Stimulated activated CD8-positive, alpha-beta memory T cell treated with anti-CD3 and anti-CD28 coated beads, Interleukin-15, amount 100 ng/mL, for 1 hour (primary cell): ENCODE measurements around the gene PEAK3.

Experiments used
- DNase-seq: peaks from one replicate; pipeline ENCODE4 v3.0.0-alpha.2; 2020; ENCODE audit warnings: low read depth

The PEAK3 gene

DNA sequence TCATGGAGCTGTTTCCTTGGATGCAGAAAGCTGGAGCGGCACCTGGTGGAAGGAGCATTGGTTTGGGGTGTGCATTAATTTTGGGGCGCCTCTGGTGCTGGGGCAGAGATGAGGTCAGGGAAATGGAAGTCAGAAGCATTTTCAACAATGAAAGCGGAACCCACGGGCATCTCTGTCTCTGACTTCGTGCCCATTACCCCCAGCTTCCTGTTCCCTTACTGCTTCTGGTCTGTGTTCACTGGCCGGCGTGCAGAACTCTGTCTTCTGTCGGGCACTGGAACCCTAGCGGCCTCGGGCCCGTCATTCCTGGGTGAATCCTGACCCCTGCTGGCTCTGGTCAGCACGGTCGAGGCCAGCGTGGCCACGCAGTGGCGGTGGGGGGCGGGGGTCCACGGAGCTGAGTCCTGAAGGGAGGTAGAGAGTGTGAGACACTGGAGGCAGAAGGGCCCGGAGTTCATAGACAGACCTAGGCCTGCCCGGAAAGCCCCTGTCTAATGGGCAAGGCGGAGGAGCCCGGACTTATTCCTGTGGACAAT lies 33.9 kb upstream of the PEAK3 start:
- no peak for DNase-seq

DNA sequence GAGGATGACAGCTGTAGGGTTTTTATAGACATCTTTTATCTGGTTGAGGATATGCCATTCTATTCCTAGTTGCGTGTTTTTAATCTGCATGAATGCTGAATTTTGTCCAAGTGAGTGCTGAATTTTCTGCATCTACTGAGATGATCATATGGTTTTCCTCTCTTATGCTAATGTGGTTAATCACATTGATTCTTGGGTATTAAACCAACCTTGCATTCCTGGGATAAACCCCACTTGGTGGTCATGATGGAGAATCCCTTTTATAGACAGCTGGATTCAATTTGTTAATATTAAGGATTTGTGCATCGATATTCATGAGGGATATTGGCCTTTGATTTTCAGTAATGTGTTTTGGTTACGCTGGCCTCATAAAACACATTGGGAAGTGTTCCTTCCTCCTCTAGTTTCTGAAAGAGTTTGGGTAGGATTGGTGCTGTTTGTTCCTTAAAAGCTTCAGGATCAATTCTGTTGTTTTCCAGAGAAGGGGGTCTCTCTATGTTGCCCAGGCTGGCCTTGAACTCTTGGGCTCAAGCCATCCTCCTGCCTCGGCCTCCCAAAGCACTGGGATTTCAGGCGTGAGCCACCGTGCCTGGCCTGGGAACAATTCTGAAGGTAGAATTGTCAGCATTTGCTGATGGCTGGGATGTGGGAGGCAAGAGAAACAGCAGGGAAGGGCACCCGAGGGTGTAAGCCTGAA lies 33.3 kb upstream of the PEAK3 start:
- DNase-seq, result no peak

DNA sequence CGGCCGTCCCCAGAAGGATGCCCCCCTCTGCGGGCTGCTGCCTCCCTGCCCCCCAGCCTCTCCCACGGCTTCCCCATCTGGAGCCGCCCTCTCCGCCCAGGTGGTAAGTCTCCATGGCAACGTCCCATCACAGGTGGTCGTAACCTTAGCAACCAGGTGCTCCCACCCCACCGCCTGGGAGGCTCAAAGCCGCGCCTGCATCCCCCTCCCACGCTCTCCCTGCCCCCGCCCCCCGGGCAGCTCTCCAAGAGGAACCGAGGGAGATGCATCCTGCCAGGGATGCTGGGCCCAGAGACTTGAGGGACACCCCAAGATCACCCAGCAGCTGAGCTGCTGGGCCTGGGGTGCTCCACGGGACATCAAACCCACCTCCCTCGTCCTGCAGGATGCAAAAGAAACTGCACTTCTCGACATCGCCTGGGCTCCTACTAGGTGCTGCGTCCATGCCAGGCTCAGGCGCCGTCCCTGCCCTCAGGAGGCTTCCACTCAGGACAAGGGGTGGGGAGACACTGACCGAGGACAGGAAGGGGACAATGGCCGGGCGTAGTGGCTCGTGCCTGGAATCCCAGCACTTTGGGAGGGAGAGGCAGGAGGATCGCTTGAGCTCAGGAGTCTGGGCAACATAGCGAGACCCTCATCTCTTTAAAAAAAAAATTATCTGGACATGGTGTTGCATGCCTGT lies 31.0 kb upstream of the PEAK3 start:
- DNase-seq, result no peak

DNA sequence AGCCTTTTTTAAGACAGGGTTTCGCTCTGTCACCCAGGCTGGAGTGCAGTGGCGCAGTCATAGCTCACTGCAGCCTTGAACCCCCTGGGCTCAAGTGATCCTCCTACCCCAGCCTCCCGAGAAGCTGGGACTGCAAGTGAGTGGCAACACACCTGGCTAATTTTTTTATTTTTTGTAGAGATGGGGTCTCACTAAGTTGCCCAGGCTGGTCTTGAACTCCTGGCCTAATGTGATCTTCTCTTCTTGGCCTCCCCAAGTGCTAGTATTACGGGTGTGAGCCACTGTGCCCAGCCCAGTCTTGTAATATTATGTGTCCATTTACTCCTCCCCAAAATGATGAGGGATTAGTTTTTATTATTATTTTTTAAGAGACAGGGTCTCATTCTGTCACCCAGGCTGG lies 29.1 kb upstream of the PEAK3 start:
- DNase-seq, result no peak

DNA sequence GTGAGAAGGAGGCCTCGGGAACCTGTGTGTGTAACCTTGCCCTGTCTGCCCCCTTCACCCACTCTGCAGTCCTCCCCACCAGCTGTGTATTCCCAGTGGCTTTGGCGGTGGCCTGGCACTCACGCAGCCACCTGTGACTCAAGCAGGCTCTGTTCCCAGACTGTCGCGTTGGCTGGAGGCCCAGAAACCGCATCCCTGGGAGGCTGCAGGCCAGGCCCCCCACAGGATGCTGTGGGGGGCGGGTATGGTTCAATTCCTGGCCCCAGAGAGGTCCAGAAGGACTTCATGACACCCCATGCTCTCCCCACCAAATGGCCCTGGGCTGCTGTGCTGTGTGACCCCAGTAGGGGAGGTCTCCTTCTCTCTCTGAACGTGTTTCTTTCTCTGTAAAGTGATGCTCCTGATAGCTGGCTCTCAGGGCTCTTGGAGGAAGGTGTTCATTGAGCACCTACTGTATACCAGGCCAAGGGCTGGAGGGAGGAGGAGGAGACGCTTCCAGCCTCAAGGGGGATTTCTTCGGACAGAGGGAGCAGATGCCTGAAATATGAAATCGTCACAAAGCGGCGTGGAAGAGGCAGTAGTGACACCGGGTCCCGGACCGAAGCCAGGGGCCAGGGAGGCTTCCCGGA lies 27.9 kb upstream of the PEAK3 start:
- no peak for DNase-seq

DNA sequence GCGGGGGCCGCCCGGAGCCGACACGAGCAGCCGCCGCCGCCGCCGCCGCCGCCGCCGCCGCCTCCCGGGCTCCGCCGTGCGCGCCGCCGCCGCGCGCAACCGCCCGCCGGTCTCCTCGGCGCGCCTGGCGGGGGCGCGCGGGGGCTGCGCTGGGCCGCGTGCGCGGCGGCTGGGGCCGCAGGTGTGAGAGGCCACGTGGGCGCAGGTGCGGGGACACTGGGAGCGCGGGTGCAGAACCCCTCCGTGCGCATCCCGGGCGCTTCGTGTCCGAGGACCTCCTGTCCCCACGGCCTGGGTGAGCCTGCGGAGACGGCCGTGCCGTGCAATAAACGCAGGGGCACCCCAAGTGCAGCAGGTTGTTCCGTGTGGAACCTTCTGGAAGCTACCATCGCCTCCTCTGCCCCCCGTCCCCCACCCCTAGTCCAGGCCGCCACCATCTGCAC lies 26.2 kb upstream of the PEAK3 start, which contains the start of gene LINGO3:
TSS of gene LINGO3 (minus strand) at position 41 of the 443 bp plus-strand sequence. CDS start 16,378 bp downstream, outside the sequence.
- DNase-seq, result no peak

DNA sequence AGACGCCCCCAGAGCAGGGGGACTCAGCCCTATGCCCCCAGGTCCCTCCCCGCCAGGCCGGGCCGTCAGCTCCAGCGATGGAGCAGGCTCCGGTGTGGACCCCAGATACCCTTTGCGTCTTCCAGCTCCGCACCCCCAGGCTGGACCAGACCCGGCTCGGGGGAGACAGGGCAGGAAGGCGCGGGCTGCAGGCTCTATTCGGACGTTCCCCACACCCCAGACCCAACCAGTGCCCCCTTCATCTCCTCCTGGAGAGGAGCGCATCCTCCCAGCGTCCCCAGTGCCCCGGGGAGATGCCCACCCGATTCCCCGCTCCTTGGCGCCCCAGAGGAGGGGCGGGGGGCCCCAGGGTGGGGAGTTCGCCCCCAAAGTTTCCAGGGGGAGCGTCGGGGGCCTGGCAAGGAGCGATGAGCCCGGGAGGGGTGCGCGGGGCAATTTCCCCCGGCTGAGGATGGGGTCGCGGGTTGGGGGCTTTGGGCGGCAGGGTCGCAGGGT lies 25.6 kb upstream of the PEAK3 start:
- DNase-seq, result no peak

DNA sequence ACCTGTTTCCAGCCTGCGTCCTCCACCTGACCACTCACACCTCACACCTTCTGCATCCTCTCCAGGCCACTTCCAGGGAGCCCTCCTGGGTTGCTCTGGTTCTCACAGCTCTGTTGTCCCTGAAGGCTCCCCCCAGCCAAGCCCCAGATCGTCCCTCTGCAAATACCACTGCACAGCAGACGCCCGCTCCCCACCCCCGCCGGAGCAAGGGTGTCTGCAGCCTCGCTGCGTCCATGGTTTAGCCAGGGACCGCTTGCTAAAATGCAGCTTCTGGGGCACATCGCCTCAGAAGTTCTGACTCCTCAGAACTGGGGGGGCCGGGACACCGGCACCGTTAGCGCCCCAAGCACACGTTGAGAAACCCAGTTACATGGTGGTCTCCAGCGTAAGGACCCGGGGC lies 25.0 kb upstream of the PEAK3 start:
- no peak for DNase-seq

DNA sequence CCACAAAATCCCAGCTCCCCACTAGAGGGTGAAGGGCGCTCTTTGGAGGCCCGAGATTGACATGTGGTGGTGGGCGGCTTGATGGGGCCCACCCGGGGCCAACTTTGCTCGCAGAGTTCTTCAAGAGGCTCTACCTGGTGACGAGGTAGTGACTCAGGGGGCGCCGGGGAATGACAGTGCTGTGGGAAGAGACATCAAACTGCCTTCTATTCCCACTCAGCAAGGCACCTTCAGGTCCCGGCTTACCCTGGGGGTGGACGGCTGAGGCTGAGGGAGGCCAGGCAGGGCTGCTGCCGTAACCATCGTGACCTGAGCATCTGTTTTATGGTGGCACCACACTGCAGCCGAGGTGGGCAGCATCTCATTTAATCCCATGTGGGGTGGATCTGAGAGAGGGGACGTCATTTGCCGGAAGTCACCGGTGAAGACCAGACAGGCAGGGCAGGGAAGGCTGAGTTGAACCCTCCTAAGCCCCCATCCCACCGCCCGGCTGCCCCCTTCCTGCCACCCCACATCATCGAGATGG lies 24.4 kb upstream of the PEAK3 start:
- DNase-seq, result no peak

DNA sequence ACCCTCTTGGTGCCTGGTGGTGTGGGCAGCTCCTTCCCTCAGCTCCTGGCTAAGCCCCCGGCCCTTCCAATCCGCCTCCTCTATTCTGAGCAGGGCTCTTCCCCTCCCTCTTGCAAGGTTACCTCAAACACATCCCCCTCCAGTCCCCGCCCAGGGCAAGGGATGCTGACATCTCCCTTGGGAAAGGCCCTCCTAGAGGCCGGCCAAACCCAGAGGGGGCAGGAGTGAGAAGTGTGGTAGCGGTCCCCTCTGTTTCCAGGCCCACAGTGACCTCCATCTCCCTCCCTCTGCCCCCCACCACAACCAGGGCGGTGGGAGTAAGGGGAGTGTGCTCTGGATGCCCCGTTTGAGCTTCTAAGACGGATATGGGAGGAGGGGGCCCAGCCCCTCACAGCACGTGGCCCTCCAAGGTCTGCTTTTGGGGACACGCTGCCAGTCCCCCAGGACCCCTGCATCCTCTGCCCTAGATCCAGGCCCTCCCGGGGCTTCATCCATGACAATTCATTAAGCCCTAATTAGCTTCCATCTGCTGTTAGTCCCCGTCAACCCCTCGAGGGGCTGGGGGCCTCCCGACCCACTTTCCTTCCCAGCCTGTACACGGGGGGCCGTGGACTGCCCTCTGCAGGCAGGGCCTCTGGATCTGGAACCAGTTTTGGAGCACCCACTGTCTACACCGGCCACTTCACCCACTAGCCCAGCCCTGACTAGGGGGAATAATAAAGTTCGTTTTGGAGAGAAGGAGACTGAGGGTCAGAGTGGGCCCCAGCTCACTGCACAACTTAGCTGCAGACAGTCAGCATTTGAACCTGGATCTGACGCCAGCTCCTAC lies 23.7 kb upstream of the PEAK3 start:
- DNase-seq, result no peak

DNA sequence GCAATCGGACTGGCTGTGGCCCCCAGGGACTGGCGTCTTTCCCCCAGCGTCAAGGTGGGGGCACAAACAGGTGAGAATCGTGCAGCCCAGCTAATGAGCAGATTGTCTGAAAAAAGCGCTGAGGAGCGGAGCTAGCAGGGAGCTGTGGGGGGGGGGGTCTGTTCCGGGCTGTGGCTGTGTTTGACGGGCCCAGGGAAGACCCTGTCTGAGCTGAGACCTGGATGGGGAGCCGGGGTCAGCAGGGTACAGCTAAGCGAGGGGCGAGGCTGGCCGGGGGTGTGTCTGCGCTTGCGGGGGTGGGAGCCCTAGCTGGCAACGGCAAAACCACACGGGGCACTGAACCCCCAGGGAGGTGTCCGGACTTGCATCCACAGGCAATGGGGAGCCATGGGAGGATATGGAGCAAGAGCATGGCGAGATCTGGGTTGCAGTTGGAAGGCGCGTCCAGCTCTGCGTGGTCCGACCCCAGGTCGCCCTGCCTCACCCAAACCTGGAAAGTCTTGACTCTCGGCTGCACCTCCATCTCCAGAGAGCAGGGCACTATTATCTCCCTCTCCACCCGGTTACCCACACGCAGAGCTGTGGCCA lies 21.3 kb upstream of the PEAK3 start:
- no peak for DNase-seq

DNA sequence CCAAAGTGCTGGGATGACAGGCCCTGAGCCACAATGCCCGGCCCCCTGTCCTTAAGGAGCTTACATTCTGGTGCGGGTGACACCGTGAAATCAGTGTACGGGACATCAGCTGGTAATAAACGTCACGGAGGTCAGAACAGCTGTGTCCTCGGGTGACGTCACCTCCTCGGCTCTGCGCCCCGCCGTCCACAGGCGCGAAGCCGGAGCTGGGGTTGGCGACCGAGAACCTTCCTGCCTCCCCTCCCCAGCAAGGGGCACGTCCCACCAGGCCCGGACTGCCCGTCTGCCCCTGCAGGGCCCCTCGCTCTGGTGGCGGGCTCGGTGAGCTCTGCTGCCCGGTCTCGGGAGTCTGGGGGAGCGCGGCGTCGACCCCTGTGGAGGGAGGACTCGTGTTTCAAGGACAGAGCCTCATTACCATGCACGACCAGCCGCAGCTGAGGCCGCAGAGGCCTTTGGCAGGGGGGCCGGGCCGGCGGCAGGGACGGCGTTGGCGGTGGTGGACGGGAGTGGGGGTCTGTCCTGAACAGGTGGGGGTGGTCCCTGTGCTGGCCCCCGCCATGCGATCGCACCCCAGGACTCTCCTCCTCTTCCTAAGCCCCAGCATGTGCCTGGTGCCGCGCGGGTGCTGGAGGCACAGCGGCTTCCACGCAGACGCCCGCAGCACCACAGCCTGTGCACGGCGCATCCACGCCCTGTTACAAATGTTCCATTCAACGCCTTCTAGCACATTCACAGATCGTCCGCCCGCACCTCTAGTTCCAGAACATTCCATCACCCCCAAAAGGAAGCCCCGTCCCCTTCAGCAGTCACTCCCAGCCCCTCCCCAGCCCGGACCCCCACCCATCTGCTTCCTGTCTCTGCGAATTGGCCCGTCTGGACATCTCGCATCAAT lies 20.6 kb upstream of the PEAK3 start:
- no peak for DNase-seq

DNA sequence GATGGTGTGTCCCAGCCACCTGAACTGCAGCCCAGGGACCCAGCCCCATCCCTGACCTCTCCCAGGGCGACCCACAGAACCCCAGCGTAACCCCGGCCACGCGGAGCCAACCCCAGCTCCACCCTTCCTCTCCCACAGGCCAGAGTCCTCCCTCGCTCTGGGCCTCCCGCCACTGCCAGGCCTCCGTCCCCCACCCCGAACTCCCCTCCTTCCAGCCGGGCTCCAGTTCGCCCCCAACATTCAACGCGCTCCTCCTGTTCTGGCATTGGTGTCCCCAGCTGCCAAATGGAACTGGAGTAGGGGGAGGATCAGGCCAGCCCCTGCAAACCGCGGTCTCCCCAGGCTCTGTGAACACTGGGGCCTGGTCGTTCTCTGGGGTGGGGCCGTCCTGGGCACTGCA lies 18.6 kb upstream of the PEAK3 start:
- no peak for DNase-seq

DNA sequence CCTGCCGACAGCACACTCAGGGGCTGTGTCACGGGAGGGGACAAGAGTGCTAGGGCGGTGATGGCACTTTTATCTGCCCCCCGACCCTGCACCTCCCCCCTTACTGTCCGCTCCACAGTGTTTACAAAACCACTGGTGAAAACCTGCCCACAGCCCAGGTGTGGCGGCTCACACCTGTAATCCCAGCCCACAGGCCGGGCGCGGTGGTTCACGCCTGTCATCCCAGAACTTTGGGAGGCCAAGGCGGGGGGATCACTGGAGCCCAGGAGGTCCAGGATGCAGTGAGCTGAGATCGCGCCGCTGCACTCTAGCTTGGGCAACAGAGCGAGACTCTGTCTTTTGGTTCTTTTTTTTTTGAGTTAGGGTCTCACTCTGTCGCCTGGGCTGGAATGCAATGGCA lies 14.2 kb upstream of the PEAK3 start:
- DNase-seq, result no peak

DNA sequence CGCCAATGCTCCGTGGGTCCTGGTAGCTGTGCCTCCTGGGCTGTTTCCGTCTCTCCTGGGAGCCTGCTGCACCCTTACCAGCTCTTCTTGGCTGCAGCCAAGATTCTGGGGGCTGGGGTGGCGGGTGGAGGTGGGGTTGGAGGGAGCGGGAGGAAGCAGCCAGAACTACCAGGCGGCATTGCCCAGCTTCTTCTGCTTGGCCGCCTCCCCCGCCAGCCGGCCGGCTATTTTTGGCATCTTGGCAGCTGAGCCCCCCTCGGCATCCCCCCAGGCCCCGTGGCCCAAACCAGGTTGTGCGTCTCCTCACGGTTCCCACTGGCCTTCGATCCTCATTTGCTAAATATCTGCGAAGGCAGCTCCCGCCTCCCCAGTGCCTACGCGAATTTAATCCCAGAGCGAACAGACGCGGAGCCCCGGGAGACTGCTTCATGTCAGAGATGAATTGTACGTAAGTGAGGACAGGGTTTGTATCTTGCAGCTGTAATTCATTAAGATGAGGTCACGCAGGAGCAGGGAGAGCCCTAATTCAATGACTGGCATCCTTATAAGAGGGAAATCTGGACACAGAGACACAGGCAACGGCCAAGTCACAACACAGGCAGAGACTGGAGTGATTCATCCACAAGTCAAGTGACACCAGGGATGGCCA lies 12.8 kb upstream of the PEAK3 start:
- DNase-seq, result no peak

DNA sequence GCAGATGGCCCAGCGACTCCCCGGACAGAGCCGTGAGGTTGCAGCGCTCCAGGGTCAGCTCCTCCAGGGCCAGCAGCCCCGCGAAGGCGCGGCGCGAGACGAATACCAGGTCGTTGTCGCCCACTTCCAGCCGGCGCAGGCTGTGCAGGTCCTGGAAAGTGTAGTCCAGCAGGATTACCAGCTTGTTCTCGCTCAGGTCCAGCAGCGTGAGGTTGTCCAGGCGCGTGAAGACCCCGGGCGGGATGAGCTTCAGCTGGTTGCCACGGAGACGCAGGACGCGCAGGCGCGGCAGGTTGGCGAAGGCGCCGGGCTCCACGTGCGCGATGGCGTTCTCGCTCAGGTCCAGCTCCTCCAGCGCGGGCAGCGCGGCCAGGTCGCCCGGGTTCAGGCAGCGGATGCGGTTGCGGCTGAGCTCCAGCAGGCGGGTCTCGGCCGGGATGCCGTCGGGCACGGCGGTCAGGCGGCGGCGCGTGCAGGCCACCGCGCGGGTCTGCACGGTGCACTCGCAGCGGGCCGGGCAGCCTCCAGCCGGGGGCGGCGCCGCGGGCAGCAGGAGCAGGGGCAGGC lies 9.3 kb upstream of the PEAK3 start:
- DNase-seq, result no peak

DNA sequence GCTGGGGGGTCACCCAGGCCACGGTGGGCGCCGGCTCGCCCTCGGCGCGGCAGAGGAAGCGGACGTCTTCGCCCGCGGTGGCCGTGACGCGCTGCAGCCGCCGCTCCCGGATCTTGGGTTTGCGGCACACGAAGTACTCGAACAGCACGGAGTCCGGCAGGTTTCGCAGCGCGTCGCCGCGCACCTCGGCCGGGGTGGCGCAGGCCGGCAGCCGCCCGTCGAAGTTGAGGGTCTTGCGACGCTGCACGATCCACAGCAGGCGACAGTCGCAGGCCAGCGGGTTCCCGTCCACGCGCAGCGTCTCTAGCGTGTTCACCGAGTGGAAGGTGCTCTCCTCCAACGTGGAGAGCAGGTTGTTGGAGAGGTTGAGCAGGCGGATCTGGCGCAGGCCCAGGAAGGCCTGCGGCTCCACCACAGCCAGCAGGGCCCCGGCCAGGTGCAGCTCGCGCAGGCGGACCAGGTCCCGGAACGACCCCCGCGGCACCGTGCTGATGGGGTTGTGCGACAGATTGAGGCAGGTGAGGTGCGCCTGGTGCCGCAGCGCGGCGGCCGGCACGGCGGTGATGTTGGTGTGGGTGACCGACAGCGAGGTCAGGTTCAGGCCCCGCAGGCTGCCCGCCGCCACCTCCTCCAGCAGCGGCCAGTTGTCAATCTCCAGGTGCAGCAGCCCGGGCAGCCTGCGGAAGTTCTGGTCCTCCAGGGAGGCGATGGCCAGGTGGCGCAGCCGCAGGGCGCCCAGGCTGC lies 8.6 kb upstream of the PEAK3 start:
- no peak for DNase-seq

DNA sequence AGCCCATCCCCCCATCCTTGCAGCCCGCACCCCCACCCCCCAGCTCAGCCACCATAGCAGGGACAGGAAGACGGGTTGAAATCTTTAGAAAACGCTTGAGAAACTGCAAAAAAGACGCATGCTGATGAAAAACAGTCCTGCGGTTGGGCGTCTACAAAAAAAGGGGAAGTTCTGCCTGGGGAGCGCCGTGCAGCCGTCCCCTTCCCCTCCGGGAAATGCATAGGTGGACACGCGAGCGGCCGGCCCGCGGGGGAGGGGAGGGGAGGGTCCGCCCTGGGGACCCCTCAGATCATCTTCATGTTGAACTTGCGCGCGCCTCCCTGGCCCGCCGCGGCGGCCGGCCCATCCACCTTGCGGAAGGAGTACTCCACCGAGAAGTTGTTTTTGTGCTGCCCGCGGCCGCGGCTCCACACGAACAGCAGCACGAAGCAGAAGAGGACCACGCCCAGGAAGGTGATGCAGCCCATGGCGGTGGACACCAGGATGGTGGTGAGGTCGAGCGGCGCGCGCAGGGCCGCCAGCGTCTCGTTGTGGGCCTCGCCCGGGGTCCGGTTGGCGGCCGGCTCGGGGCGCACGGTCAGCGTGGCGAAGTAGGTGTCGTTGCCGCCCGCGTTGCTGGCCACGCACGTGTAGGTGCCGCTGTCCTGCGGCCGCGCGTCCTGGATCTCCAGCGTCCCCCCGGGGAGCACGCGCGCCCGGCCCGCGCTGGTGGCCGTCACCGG lies 7.9 kb upstream of the PEAK3 start:
- DNase-seq, result no peak
